ENCODE measurements around the gene CBX3. TPM values are rescaled to one million over a fixed set of nuclear protein-coding genes. Genes with fewer than 3 reads are reported as not detected.
A peak's percentile ranks its signal among the peaks of the same experiment; 100 is the strongest.

Gene CBX3
- total RNA-seq, 1 experiment from 2014 or later, result 132 TPM

DNA sequence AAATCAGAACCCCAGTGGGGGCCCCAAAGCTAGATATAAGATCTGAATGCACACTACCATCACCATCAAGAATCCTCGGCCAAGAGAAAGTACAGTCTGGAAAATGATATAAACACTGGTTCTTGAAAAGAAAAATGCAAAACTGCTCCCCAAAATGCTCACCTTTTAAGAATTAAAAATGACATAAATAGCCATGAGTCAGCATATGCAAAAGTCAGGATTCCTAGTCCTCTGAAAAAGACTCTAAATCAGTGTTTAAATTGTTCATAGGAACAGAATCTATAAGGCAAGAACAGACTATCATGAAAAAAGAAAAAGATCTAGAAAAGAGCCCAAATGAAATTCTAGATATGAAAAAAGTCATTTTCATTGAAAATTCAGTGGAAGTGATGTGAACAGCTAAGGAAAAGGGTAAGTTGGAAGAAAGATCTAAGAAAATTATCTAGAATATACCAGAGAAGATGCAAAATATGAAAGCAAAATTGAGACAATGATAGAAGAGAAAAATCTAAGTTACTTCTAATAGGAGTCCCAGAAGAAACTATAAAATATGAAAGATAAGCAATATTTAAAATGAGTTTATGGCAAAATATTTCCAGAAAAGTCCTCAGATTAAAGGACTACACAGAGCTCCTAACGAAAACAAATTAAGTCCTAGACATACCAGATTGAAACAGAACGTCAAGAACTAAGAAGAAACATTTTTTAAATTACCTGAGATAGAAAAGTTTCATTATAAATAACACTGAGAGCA, 19.9 kb upstream of the CBX3 start:
- Histone ChIP-seq H3K27me3 (ENCODE audit: low read length) (no peaks in the 10 kb centered on the region), H3K27ac (ENCODE audit: low read length) (no peak overlapping the region), H3K9me3 (ENCODE audit: low read length) (no peaks in the 10 kb centered on the region), H3K36me3 (ENCODE audit: low read depth, low read length) (no peaks in the 10 kb centered on the region), H3K79me2 (ENCODE audit: low read length) (no peaks in the 10 kb centered on the region), H3F3A (ENCODE audit: low read length, unreplicated experiment) (peaks cover 4% of the 10 kb centered on the region), H3K4me3 (ENCODE audit: low read length) (no peak overlapping the region), H2AFZ (ENCODE audit: low read length) (no peak overlapping the region), H3K9me2 (replicated peaks; ENCODE audit: low read length) (no peaks in the 10 kb centered on the region), H3K4me1 (ENCODE audit: insufficient read depth, low read length) (no peaks in the 10 kb centered on the region), H4K20me1 (ENCODE audit: low read length) (0 out of 2 replicates have a peak, but pooled peaks cover 5% of the 10 kb centered on the region), H3K4me2 (ENCODE audit: low read length) (no peak overlapping the region), H3K9ac (ENCODE audit: low read length) (no peak overlapping the region)
- no TSS peak for BruUV-seq (replicated peaks)
- intact Hi-C loops (cut with micrococcal nuclease), result loop anchor here (2.0 kb wide), 1 partner anchor 25 kb away; no protein-coding TSS in a partner anchor
- TF ChIP-seq EZH2phosphoT487 (IDR thresholded peaks at IDR 0.05; ENCODE audit: borderline replicate concordance, low read length) (no peak), EZH2 (IDR thresholded peaks at IDR 0.05; ENCODE audit: low read length, unreplicated experiment) (no peak)
- TF ChIP-seq, protein P1, sequence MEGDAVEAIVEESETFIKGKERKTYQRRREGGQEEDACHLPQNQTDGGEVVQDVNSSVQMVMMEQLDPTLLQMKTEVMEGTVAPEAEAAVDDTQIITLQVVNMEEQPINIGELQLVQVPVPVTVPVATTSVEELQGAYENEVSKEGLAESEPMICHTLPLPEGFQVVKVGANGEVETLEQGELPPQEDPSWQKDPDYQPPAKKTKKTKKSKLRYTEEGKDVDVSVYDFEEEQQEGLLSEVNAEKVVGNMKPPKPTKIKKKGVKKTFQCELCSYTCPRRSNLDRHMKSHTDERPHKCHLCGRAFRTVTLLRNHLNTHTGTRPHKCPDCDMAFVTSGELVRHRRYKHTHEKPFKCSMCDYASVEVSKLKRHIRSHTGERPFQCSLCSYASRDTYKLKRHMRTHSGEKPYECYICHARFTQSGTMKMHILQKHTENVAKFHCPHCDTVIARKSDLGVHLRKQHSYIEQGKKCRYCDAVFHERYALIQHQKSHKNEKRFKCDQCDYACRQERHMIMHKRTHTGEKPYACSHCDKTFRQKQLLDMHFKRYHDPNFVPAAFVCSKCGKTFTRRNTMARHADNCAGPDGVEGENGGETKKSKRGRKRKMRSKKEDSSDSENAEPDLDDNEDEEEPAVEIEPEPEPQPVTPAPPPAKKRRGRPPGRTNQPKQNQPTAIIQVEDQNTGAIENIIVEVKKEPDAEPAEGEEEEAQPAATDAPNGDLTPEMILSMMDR (conservative IDR thresholded peaks at IDR 0.05; ENCODE audit: low read depth, low read length), result no peak
- ChIA-PET POLR2A (ENCODE audit: unreplicated experiment) (no interaction called here), CTCF (interaction anchor here (0.6 to 1.1 kb wide), 3 partner anchors 23 to 303 kb away, joined by 3 to 4 read pairs (median 3); no protein-coding TSS in a partner anchor)
- ATAC-seq (no peak), DNase-seq (no peak)

DNA sequence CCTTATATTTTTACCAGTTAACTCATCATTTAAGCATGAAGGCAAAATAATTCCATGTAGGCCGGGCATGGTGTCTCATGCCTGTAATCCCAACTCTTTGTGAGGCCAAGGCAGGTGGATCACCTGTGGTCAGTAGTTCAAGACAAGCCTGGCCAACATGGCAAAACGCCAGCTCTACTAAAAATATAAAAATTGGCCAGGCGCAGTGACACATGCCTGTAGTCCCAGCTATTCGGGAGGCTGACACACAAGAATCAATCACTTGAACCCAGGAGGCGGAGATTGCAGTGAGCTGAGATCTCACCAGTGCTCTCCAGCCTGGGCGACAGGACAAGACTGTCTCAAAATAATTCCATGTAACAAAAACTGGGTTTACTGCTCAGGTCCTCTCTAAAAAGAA, 19.3 kb upstream of the CBX3 start:
- Histone ChIP-seq H3K27me3 (ENCODE audit: low read length) (no peaks in the 10 kb centered on the region), H3K27ac (ENCODE audit: low read length) (no peak overlapping the region), H3K36me3 (ENCODE audit: low read depth, low read length) (no peaks in the 10 kb centered on the region), H3K9me3 (ENCODE audit: low read length) (no peaks in the 10 kb centered on the region), H3K9ac (ENCODE audit: low read length) (no peak overlapping the region), H3F3A (ENCODE audit: low read length, unreplicated experiment) (peaks cover 7% of the 10 kb centered on the region), H3K79me2 (ENCODE audit: low read length) (no peaks in the 10 kb centered on the region), H3K4me2 (ENCODE audit: low read length) (no peak overlapping the region), H3K4me3 (ENCODE audit: low read length) (no peak overlapping the region), H4K20me1 (ENCODE audit: low read length) (0 out of 2 replicates have a peak, but pooled peaks cover 11% of the 10 kb centered on the region), H3K4me1 (ENCODE audit: insufficient read depth, low read length) (no peaks in the 10 kb centered on the region), H2AFZ (ENCODE audit: low read length) (no peak overlapping the region), H3K9me2 (replicated peaks; ENCODE audit: low read length) (no peaks in the 10 kb centered on the region)
- ChIA-PET POLR2A (ENCODE audit: unreplicated experiment) (no interaction called here), CTCF (interaction anchor here (0.9 to 1.1 kb wide), 2 partner anchors 23 to 91 kb away, joined by 3 to 4 read pairs; no protein-coding TSS in a partner anchor)
- intact Hi-C loops (cut with micrococcal nuclease), result no loop called here
- no peak for ATAC-seq
- no peak for TF ChIP-seq EZH2phosphoT487 (IDR thresholded peaks at IDR 0.05; ENCODE audit: borderline replicate concordance, low read length)
- TF ChIP-seq, protein P1 (conservative IDR thresholded peaks at IDR 0.05; ENCODE audit: low read depth, low read length), result no peak
- no peak for TF ChIP-seq EZH2 (IDR thresholded peaks at IDR 0.05; ENCODE audit: low read length, unreplicated experiment)
- BruUV-seq (replicated peaks), result no TSS peak
- peak; percentile 16 for DNase-seq

DNA sequence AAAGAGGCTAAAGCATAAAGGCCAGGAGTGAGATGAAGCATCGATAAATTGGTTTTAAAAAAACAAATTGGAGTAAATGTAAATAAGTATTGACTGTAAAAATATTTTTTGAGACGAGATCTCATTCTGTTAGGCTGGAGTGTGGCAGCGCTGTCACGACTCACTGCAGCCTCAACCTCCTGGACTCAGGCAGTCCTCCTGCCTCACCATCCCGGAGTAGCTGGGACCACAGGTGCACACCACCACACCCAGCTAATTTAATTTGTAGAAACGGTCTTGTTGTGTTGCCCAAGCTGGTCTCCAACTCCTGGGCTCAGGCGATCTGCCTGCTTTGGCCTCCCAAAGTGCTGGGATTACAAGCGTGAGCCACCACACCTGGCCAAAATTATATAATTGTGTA, 18.8 kb upstream of the CBX3 start:
- Histone ChIP-seq H3K4me1 (ENCODE audit: insufficient read depth, low read length) (no peaks in the 10 kb centered on the region), H3K27me3 (ENCODE audit: low read length) (no peaks in the 10 kb centered on the region), H3K9me3 (ENCODE audit: low read length) (no peaks in the 10 kb centered on the region), H3K36me3 (ENCODE audit: low read depth, low read length) (no peaks in the 10 kb centered on the region), H3K4me2 (ENCODE audit: low read length) (no peak overlapping the region), H4K20me1 (ENCODE audit: low read length) (0 out of 2 replicates have a peak, but pooled peaks cover 12% of the 10 kb centered on the region), H2AFZ (ENCODE audit: low read length) (no peak overlapping the region), H3K79me2 (ENCODE audit: low read length) (no peaks in the 10 kb centered on the region), H3K27ac (ENCODE audit: low read length) (no peak overlapping the region), H3K4me3 (ENCODE audit: low read length) (no peak overlapping the region), H3K9ac (ENCODE audit: low read length) (no peak overlapping the region), H3K9me2 (replicated peaks; ENCODE audit: low read length) (no peaks in the 10 kb centered on the region), H3F3A (ENCODE audit: low read length, unreplicated experiment) (peaks cover 11% of the 10 kb centered on the region)
- TF ChIP-seq, protein P1 (conservative IDR thresholded peaks at IDR 0.05; ENCODE audit: low read depth, low read length), result no peak
- TF ChIP-seq EZH2 (IDR thresholded peaks at IDR 0.05; ENCODE audit: low read length, unreplicated experiment) (no peak), EZH2phosphoT487 (IDR thresholded peaks at IDR 0.05; ENCODE audit: borderline replicate concordance, low read length) (no peak)
- ChIA-PET CTCF (interaction anchor here (0.9 kb wide), 1 partner anchor 91 kb away, joined by 4 read pairs; no protein-coding TSS in a partner anchor), POLR2A (ENCODE audit: unreplicated experiment) (no interaction called here)
- ATAC-seq (no peak), DNase-seq (no peak)
- intact Hi-C loops (cut with micrococcal nuclease), result no loop called here
- BruUV-seq (replicated peaks), result no TSS peak

Data from PC-3 (cell line).